Psoas muscle (tissue), 8 donors: ENCODE measurements around the gene B4GALNT2. TPM values are rescaled to one million over a fixed set of nuclear protein-coding genes. Genes with fewer than 3 reads are reported as not detected.

Source experiments
- ATAC-seq, 4 donors: fragments of 200-7000 bp; cut with Tn5 transposase; one replicate each; pipeline ENCODE4 v1.9.1; 2020; ENCODE audit warnings: moderate library complexity in 3 of 4, mild to moderate bottlenecking in 2 of 4
- DNase-seq, 2 donors: peaks; one replicate each; pipeline ENCODE4 v3.0.0-alpha.2; 2020
- H3K27ac ChIP-seq: fragments of 200-600 bp; one replicate; pipeline ENCODE4 v1.8.0; 2022
- H3K27me3 ChIP-seq, 3 donors: fragments of 200-600 bp in 1 of 3; one replicate each; pipeline versions ENCODE4 v1.6.1 to v1.8.0; 2013 to 2022; ENCODE audit warnings: low read length in 2 of 3, mild to moderate bottlenecking in 2 of 3, moderate library complexity in 1 of 3; ENCODE audit not compliant: insufficient read depth in 3 of 3
- H3K36me3 ChIP-seq, 2 donors: fragments of 200-600 bp in 1 of 2; one replicate each; pipeline versions ENCODE4 v1.6.1 to v1.8.0; 2013 to 2022; ENCODE audit warnings: low read depth in 1 of 2, mild to moderate bottlenecking in 1 of 2, moderate library complexity in 1 of 2; ENCODE audit not compliant: insufficient read depth in 1 of 2
- H3K4me1 ChIP-seq: fragments of 200-600 bp; one replicate; pipeline ENCODE4 v1.8.0; 2022
- H3K4me3 ChIP-seq: fragments of 200-600 bp; one replicate; pipeline ENCODE4 v1.8.0; 2022; ENCODE audit warnings: mild to moderate bottlenecking
- H3K9me3 ChIP-seq: fragments of 200-600 bp; one replicate; pipeline ENCODE4 v1.8.0; 2022
- WGBS, 3 donors: extraction: QIAGEN DNeasy Blood & Tissue Kit; methylation state at CpG; one replicate each; pipeline versions ENCODE4 v1.1.6 to v1.1.7; 2013; 5-methylcytosine and 5-hydroxymethylcytosine counted together
- intact Hi-C, 2 donors: fragments of 100-400 bp; cut with DNase I; formaldehyde crosslinking; loops; one replicate each; pipeline versions ENCODE4 v1.11.0 to v1.14.2; 2022
- polyA plus RNA-seq, 3 donors: library from polyadenylated mRNA; stranded (reverse); fragments of 200-250 nt; gene quantifications; one replicate each; pipeline ENCODE4 v1.2.3, GENCODE V29; 2013
- total RNA-seq, 4 donors: library from RNA; stranded (reverse); fragmentation: NEBNext Ultra II Directional in 2 of 4; extraction: Animal tissue kit (Norgen Biotek cat#: 25700) in 2 of 4; gene quantifications; one replicate each; pipeline versions ENCODE4 v1.2.1 to v1.2.4, GENCODE V29; 2021 to 2023
- TF ChIP-seq, protein P1 (sequence below): fragments of 200-600 bp; IDR thresholded peaks from one replicate; pipeline ENCODE4 v1.8.0; 2022; ENCODE audit warnings: antibody characterized with exemption
- donor health status: healthy with polysubstance abuse.
- donor health status: DM: no; HTN: no; CAD: no; lungs with moderate emphysema.
- donor health status: Bipolar disorder and iron deficiency.
- donor health status: healthy.
- donor health status: DM: yes; HTN: yes; CAD: no.
- donor health status: DM: no; HTN: no; CAD: no.
- donor health status: DM: no; HTN: no; CAD: no.
- donor health status: DM: yes; HTN: yes; CAD: no.

B4GALNT2 gene
- total and polyA plus RNA-seq, 7 donors: under 0.01 to 0.04 TPM; not detected in 5

DNA sequence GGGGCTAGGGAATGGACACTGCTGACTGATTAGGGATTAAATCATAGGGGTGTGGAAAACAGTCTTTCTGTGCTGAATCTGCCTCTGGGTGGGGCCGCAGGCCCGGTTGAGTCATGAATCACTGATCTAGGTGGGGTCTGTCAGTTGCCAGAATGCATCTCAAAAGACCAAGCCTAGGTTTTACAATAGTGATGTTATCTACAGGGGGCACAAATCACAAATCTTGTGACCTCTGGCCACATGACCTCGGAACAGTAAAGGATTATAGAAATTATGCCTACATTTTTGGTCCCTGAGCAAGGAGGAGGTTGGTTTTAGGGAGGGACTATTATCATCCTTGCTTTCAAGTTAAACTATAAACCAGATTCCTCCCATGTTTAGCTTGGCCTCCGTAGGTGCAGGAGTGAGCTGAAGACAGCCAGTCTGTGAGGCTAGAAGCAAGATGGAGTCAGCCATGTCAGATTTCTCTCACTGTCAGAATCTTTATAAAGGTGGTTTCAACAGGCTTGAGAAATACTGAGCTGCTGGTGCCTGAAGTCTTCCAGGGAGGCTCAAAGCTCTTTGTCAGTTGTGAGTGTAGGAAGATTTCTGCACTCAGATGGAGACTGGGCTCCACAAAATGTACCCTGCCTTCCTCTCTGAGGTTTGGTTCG, 64.9 kb downstream of the B4GALNT2 start:
- H3K9me3 ChIP-seq: no peaks in the 10 kb centered on the region
- whole genome bisulfite sequencing, 3 donors: 45 to 60% (median 51%) methylated on average over 5 of the region's 5 CpGs
- no peak overlapping the region for H3K27ac ChIP-seq
- no peaks in the 10 kb centered on the region for H3K4me1 ChIP-seq
- no peak overlapping the region for H3K4me3 ChIP-seq
- intact Hi-C loops: no loop called here
- no peak for DNase-seq
- no peak for ATAC-seq
- no peaks in the 10 kb centered on the region for H3K36me3 ChIP-seq
- H3K27me3 ChIP-seq: no peaks in the 10 kb centered on the region
- TF ChIP-seq, protein P1, sequence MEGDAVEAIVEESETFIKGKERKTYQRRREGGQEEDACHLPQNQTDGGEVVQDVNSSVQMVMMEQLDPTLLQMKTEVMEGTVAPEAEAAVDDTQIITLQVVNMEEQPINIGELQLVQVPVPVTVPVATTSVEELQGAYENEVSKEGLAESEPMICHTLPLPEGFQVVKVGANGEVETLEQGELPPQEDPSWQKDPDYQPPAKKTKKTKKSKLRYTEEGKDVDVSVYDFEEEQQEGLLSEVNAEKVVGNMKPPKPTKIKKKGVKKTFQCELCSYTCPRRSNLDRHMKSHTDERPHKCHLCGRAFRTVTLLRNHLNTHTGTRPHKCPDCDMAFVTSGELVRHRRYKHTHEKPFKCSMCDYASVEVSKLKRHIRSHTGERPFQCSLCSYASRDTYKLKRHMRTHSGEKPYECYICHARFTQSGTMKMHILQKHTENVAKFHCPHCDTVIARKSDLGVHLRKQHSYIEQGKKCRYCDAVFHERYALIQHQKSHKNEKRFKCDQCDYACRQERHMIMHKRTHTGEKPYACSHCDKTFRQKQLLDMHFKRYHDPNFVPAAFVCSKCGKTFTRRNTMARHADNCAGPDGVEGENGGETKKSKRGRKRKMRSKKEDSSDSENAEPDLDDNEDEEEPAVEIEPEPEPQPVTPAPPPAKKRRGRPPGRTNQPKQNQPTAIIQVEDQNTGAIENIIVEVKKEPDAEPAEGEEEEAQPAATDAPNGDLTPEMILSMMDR: no peak

DNA sequence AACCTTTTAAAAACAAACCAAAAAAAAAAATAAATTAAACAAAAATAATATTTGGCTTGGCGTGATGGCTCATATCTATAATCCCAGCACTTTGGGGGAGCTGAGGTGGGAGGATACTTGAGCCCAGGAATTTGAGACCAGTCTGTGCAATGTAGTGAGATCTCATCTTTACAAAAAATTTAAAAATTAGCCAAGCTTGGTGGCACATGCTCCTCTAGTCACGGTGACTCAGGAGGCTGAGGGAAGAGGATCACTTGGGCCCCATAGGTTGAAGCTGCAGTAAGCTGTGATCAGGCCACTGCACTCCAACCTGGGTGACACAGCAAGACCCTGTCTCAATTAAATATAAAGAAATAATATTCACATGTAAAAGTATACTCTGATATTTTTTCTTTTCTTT, 65.6 kb downstream of the B4GALNT2 start:
- 65 to 72% (median 69%) methylated on average over 2 of the region's 2 CpGs for WGBS, 3 donors

DNA sequence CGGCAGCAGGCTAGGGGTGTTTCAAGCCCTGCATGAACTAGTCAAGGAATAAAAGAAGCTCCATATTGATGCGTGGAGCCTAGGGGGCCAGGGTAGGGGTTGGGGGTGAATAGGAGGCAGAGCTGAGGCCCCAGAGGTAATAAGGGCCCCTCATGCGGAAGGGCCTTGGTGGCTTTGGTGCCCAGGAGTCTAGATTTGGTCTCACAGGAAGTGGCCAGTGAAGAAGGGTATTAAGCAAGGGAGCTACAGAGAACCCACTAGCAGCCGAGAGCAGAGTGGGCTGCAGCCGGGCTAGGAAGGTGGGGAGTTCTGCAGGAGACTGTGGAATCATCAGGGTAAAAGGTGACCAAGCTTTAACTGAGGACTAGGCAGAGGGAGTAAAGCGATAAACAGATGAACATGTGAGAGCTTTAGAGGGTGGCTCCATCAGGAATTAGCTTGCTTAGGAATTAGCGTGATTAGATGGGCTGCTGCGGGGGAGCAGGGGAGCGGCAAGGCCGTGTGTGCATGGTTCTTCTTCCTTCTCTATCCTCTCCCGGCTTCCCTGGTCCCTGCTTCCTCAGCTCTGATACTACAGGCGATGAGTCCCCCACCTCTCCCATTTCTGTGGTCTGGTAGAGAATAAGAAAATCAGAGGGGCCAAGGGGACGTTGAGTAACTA, 68.0 kb downstream of the B4GALNT2 start:
- H3K4me1 ChIP-seq: no peaks in the 10 kb centered on the region
- H3K9me3 ChIP-seq: no peaks in the 10 kb centered on the region
- no peak overlapping the region for H3K27ac ChIP-seq
- H3K36me3 ChIP-seq: no peaks in the 10 kb centered on the region
- WGBS, 3 donors: 86 to 91% (median 87%) methylated on average over 13 of the region's 13 CpGs
- TF ChIP-seq, protein P1: no peak
- no peak overlapping the region for H3K4me3 ChIP-seq
- intact Hi-C loops: no loop called here
- no peak for DNase-seq
- H3K27me3 ChIP-seq: no peaks in the 10 kb centered on the region
- no peak for ATAC-seq

More for the DNA sequence above, 65.6 kb downstream of the B4GALNT2 start:
- H3K4me3 ChIP-seq: no peak overlapping the region
- no peaks in the 10 kb centered on the region for H3K27me3 ChIP-seq
- H3K27ac ChIP-seq: no peak overlapping the region
- DNase-seq: no peak
- TF ChIP-seq, protein P1: no peak
- intact Hi-C loops: no loop called here
- H3K9me3 ChIP-seq: no peaks in the 10 kb centered on the region
- ATAC-seq: no peak
- H3K36me3 ChIP-seq: no peaks in the 10 kb centered on the region
- H3K4me1 ChIP-seq: no peaks in the 10 kb centered on the region

DNA sequence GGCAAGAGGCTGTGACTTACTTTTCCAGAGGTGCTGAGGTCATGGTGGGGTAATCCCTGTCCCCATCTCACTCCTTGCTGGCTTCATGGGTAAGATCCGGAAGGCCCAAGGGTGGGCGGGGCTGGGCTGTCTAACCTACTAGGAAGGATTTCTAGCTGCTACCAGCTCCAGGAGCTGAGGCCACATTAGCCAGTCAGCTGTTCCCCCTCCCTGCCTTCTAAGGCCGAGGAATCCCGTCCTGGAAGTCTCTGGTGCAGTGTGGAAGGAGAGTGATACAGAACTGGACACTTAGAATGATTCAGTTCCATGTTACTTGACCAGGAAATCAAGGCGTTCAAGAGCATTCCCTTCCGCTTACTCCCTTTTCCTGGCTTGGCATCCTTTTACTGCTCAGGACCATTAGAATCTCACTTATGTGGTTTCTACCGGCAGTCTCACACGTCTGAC, 68.9 kb downstream of the B4GALNT2 start:
- 70 to 76% (median 76%) methylated on average over 8 of the region's 8 CpGs for WGBS, 3 donors
- Histone ChIP-seq H3K27ac (no peak overlapping the region), H3K36me3 (no peaks in the 10 kb centered on the region), H3K27me3 (peaks cover 0 to 1% (median 0%) of the 10 kb centered on the region in 3 donors), H3K9me3 (no peaks in the 10 kb centered on the region), H3K4me1 (no peaks in the 10 kb centered on the region), H3K4me3 (no peak overlapping the region)
- intact Hi-C loops: no loop called here
- ATAC-seq: no peak
- no peak for DNase-seq
- TF ChIP-seq, protein P1: no peak
